GM21526 (cell line): ENCODE results near the gene CLECL1.
A peak's percentile ranks its signal among the peaks of the same experiment; 100 is the strongest.
"Not testable (repeated sequence)": the region's sequence is repeated elsewhere in the genome, so short reads cannot be mapped to it uniquely, and the experiment has no call there.

Experiments
- ATAC-seq: cut with Tn5 transposase; IDR thresholded peaks from one replicate; pipeline ENCODE4 v1.9.1; 2021; ENCODE audit warnings: moderate library complexity; ENCODE audit not compliant: unreplicated experiment, low FRiP score

Gene CLECL1

GRCh38 chr12:9752145-9752933, 19.4 kb upstream of the CLECL1 start:
- no peak for ATAC-seq

DNA sequence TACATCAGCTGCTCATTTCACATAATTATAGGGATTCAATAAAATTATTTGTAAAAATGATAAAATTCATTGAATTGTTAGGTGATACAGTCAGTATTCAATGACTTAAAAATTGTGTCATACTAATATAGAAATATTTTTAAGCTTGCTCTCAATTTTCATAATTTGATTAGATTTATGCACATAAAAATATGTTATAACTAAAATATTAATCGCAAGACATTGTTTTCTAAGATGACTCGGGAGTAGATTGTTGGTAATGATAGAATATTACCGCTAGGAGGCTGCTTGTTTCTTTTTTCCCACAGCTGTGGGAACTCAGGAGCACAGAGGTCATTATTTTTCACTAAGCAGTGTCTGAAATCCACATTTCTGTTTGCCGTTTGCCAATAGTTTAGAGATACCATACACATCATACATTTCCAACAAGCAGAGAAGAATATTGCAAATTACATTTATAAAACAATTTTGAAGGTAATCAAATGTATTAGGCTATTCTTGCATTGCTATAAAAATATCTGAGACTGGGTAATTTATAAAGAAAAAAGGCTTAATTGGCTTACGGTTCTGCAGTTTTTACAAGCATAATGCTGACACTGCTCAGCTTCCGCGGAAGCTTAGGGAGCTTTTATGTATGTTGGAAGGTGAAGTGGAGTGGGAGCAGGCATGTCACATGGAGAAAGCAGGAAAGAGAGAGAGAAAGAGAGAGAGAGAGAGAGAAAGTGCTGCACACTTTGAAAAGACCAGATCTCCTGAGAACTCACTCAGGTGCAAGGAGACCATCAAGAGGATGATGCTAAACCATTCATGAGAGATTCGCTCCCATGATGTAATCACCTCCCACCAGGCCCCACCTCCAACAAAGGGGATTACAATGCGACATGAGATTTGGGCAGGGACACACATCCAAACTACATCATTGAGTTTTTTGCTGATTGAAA, 18.6 kb upstream of the CLECL1 start:
- ATAC-seq: no peak

- ATAC-seq: peak; percentile 57
These were observed 17.6 kb upstream of the CLECL1 start for GRCh38 chr12:9750276-9751203.

GRCh38 chr12:9749640-9750039, 16.7 kb upstream of the CLECL1 start:
- ATAC-seq: no peak

DNA sequence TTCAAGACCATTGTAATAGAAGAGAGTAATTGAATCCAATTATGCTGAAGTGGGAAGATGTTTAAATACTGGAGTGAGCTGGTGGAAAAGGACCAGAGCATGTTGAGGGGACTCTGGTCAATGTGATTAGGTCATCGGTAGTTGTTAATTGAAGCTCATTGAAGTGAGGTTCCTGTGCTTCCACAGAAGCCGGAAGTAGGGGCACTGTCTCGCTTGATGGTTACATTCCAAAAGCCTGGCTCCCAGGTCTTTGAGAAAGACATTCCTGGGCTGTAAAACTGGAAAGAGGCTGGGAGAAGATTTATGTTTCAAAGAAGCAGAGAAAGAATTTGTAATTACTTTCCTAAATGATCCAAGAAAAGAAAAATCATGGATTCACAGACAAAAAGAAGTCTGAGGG, 12.3 kb upstream of the CLECL1 start:
- ATAC-seq: no peak

DNA sequence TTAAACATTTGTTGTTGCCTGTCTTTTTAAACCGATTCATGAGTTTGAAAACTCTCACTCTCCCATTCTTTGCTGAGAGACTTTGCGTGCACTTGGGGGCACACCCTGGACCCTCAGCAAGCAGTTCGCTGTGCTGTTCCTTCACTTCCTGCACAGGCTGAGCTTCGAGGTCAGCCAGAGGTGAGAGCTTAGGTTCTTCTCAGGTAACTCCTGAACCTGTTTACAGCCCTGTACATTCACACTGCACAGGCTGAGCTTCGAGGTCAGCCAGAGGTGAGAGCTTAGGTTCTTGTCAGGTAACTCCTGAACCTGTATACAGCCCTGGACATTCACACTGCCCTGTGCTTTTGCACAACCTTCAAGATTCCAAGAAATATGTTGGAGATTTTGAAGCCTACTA, 9.8 kb upstream of the CLECL1 start:
- no peak for ATAC-seq

DNA sequence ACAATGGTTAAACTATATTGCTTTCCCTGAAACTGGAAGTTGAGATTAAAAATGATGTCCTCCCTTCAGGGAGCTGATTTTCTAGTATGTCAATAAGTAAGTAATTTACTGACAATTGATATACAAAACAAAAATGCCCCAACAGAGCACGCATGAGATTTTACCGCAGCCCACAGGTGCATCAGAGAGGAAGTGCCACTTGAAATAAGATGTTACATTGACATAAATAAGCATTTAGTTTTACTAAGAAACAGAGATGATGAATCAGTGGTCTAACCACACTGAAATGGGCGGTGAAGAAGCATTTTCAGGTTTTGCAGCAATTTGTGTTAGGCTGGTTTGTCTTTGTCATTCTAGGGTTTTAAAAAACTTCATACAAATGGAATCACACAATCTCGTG, 8.8 kb upstream of the CLECL1 start:
- ATAC-seq: peak; percentile 66

GRCh38 chr12:9740106-9740750, 7.3 kb upstream of the CLECL1 start:
- ATAC-seq: no peak

GRCh38 chr12:9739404-9740105, 6.7 kb upstream of the CLECL1 start:
- ATAC-seq: not testable (repeated sequence)

- not testable (repeated sequence) for ATAC-seq
These were observed 6.0 kb upstream of the CLECL1 start for GRCh38 chr12:9738905-9739304.

DNA sequence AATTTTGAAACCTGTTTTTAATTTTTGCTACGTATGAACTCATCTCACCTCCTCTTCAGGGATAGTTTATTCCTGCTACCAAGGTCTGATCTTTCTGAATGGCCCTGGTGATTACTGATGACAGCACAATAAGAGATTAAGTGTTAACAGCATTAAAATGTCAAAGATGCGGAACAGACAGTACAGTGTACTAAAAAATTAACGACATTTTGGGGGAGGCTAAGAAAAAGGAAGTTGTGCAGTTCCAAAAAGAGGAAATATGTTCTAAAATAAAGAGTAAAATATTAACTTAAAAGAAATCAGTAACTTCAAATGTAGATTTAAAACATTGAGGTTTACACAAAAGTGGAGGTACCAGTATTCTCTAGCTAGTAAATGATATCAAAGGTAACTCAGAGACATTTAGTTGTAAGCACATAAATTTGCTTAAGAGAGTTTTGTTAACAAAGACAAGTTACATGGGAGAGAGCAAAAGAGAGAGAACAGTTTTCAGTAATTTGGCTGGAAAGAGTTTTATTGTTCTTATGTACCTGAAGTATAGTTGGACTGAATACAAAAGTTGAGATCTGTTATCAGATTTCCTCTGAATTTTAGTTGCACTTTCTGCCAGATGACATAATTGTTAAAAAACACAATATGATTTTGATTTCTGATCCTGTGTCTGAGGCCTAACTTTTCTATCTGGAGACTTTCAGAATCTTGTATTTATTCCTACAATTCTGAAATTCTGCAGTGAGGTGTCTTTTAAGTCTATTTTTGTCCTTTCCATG, 4.2 kb upstream of the CLECL1 start:
- no peak for ATAC-seq

GRCh38 chr12:9735601-9736000, 2.7 kb upstream of the CLECL1 start:
- no peak for ATAC-seq

- ATAC-seq: no peak
These were observed 1.1 kb downstream of the CLECL1 start for GRCh38 chr12:9731797-9732196.

- no peak for ATAC-seq
These were observed 1.5 kb downstream of the CLECL1 start for GRCh38 chr12:9731393-9731792.

- ATAC-seq: no peak
These were observed 2.3 kb downstream of the CLECL1 start for GRCh38 chr12:9730591-9730990.

- no peak for ATAC-seq
These were observed 2.9 kb downstream of the CLECL1 start for GRCh38 chr12:9730011-9730410.

GRCh38 chr12:9729082-9729481, 3.8 kb downstream of the CLECL1 start:
- ATAC-seq: no peak

- ATAC-seq: no peak
These were observed 5.1 kb downstream of the CLECL1 start for GRCh38 chr12:9727813-9728212.
